ENCODE measurements around the gene ZBBX.
"Not testable (repeated sequence)": the region's sequence is repeated elsewhere in the genome, so short reads cannot be mapped to it uniquely, and the experiment has no call there.

Gene ZBBX, protein sequence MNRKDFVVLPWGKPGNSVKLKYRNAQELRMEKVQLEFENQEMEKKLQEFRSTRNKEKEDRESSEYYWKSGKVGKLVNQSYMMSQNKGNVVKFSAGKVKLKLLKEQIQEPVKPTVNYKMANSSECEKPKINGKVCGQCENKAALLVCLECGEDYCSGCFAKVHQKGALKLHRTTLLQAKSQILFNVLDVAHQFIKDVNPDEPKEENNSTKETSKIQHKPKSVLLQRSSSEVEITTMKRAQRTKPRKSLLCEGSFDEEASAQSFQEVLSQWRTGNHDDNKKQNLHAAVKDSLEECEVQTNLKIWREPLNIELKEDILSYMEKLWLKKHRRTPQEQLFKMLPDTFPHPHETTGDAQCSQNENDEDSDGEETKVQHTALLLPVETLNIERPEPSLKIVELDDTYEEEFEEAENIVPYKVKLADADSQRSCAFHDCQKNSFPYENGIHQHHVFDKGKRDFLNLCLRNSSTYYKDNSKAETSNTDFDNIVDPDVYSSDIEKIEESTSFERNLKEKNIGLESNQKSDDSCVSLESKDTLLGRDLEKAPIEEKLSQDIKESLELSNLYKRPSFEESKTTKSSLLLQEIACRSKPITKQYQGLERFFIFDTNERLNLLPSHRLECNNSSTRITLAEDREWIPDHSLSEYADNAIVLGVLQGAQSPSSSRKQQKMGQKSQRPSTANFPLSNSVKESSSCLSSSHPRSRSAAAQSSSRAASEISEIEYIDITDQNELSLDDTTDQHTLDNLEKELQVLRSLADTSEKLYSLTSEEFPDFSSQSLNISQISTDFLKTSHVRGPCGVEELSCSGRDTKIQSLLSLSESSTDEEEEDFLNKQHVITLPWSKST

DNA sequence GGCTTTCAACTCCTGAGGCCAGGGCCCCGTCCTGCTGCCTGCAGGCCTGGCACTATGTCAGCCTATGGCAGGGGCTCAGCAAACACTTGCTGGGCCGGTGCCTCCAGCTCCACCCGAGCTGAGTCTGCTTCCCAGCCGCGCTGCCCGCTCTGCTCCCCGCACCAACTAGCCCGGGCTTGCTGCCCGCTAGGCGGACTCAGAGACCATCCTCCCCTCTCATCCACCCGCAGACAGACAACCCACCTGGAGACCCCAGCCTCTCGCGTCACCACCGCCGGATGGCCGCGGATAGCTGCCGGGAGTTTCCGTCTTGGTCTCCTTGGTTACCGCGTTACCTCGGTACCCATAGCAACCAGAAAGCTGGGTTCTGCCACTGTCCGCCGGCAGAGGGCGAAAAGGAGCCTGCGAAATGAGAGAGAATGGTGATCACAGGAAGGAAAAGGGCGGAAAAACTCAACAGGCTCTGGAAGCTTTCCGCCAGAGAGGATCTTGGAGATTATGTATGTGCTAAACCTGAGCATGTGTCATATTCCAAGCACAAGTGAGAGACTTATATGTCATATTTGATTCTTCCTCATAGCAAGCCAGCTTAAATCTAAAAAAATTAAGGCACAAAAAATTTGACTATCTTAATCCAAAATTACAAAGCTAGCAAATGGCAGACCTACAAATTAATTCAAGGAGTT is at the start of gene ZBBX:
TSS of gene ZBBX (minus strand) at position 294 of the 686 bp plus-strand sequence. CDS start 7,396 bp downstream, outside the sequence.
- peak; percentile 10 for DNase-seq (ENCODE audit: low spot score)

DNA sequence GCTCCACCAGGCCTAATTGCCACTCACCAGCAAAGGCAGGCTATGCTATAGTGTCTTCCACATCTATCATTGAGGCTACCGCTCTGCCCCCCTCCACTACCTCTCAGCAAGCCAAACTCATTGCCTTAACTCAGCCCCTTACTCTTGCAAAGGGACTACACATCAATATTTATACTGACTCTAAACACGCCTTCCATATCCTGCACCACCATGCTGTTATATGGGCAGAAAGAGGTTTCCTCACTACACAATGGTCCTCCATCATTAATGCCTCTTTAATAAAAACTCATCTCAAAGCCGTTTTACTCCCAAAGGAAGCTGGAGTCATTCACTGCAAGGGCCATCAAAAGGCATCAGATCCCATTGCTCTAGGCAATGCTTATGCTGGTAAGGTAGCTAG is 46.9 kb upstream of the ZBBX start:
- DNase-seq (ENCODE audit: low spot score): not testable (repeated sequence)

DNA sequence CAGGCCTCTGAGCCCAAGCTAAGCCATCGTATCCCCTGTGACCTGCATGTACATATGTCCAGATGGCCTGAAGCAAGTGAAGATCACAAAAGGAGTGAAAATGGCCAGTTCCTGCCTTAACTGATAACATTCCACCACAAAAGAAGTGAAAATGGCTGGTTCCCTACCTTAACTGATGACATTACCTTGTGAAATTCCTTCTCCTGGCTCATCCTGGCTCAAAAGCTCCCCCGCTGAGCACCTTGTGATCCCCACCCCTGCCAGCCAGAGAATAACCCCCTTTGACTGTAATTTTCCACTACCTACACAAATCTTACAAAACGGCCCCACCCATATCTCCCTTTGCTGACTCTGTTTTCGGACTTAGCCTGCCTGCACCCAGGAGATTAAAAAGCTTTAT is 42.3 kb upstream of the ZBBX start:
- not testable (repeated sequence) for DNase-seq (ENCODE audit: low spot score)

DNA sequence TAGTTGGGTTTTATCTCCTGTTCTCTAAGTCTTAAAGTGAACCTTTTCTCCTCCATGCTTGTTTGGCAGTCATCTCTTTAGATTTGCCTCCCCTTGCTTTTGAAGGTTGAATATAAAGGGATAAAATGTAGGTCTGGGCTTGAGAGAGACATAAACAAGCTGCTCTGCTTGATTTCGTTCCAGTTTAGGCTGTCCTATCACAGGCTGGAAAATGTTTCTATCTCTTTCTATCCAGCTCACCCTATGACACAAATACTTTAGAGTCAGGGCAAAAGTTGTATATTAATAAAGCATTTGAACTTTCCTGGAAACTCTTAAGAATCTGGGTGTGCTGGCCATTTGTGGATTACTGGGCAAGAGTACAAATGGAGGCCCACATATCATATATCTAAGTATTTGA is 29.5 kb upstream of the ZBBX start:
- DNase-seq (ENCODE audit: low spot score): no peak

DNA sequence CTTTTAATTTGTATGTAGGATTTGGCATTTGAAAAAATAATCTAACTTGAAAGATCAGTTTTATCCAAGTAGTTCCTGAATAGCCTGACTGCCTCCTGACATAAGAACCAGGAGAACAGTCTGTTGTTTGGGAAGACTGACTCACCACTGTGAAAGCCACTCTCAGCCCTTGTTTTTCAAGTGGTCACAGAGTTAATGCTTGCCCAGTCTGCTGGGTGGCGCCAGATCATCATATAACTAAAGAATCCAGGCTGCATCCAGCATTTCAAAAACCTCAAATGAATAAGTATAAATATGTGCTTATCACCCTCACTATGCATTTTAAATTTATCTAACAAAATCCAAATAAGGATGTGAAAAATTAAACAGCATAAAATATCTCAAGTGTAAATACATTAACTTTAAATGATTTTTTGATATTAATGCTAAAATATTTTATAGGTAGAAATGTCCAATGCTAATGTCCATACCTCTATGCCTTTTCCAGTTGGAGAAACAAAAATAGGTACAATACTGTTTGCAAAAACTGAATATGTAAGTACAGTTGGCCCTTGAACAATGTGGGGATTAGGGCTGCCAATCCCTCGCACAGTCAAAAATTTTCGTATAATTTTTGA is 26.9 kb upstream of the ZBBX start:
- no peak for DNase-seq (ENCODE audit: low spot score)

DNA sequence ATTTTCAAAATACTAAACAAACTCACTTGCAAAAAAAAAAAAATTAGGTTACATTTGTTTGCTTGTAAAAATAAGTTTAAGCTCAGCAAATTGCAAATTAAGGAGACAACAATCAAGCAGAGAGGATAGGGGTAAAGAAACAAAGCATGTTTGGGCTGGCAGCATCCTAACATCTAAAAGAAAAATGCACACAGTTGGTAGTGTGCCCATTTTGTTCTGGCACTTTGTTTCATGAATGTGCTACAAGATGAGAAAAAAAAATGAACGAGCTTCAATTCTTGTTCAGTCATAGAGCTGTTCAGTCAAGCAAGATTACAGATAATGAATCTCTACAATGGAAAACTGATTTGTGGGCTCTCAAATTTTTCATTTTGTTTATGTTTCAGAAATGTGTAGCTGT is 17.7 kb upstream of the ZBBX start:
- no peak for DNase-seq (ENCODE audit: low spot score)

DNA sequence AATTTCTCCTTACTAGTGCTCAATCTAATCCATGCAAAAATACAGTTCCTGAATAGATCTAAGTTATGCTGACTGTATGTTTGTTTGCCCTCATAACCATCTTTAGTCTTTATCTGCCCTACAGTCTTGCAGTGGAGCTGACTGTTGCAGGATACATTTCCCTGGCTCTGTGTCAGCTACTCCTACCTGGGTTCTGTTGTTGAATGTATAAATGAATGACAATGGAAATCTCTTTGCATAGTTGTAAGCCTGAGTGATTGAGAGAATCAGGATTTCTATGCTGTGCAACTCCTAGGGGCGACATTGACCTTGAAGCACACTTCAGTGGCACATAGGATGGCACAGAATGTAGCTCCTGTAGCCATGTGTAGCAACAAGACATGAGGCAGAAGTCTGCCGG is 16.0 kb upstream of the ZBBX start:
- no peak for DNase-seq (ENCODE audit: low spot score)

DNA sequence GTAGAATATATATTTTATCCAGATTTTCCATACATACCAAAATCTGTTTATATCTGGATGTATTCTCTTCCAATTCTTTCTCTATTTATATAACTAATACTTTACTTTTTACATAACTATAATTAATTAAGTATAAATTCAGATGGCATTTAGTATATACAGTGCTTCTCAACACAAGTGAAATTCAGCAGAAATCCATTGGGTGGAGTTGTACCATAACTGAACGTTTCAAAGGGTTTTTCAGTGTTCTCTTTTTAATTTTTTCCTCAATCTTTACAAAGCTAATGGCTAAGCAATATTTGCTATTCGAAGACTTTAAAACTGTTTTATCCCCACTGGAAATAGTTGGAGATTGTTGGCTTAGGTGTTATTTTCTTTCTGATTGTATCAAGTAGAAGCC is 13.9 kb upstream of the ZBBX start:
- no peak for DNase-seq (ENCODE audit: low spot score)

DNA sequence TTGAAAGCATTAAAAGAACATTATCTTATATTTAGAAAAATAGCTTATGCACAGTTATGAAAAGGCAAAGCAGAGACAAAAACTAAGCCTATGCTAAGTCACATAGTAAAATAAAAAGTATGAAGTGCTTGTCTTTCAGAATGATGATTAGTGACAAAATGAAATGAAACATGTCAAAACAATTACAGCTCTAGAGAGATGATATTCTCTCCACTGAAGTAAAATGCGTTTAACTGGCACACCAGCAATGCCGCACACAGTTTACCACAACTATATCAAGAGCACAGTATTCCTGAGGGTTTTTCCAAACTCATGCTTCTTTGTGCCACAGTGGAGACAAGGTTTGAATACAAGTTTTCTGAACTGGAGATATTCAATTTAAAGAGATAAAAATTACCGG is 2.1 kb upstream of the ZBBX start:
- DNase-seq (ENCODE audit: low spot score): no peak

DNA sequence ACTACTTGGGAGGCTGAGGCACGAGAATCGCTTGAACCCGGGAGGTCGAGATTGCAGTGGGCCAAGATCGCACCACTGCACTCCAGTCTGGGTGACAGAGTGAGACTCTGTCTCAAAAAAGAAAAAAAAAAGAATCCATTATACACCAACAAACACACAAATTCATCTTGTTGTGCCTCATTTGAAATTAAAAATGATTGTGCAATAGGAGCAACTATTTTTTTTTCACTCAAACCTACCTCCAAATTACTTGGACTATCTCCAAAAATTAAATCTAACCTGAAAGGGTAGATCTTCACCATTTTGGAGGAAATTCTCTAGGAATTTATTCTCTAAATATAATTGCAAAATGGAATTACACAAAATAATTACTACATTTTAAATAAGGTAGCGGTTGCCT is 4.6 kb downstream of the ZBBX start:
- DNase-seq (ENCODE audit: low spot score): no peak

DNA sequence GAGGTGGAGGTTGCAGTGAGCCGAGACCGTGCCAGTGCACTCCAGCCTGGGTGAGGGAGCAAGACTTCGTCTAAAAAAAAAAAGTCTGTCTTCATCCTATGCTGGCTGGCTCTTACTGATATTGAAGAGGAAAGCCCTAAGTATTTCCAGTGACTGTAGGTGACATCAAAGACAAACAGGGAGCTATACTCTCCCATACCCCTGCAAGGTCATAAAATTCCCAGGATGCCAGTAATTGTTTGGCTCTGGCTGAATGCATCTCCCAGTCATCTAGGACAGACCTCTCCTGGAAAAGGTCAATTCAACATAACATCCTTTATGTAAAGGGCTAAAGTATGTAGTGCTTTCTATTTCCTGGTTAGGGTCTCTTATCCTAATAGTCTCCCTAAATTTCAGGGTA is 8.0 kb downstream of the ZBBX start:
- DNase-seq (ENCODE audit: low spot score): no peak

DNA sequence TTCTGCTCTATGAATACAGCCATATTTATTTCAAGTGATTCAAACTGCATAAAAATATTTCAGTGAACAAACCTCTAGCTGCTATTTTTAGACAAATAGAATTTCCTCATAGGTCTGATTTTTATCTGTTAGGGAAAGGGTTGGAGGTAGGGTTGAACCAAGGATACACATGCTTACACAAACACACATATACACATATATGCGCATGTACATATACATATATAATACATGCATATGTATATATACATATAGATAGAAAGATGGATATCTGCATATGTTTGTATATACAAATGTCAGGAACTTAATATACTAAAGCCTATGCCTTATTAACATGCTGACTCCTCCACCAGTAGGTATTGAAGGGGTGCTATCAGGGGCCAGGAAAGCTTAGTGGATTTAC is 18.1 kb downstream of the ZBBX start:
- DNase-seq (ENCODE audit: low spot score): no peak

DNA sequence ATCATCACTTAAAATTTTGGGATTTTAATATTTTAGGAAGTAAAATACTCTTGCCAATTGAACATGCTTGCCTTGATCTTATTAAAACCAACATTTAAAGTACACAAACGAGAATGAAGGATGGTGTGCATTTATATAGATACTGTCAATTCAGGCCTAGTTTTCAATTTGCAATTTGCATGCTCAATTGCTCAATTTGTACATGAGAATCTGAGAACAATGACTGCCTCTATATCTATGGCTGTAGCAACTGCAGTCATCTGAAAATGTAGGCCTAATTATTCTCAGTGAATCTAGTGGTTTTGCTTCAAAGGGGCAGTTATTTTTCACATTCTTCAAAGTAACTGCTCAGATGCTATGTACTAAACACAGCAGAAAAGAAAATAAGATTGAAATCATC is 18.8 kb downstream of the ZBBX start:
- DNase-seq (ENCODE audit: low spot score): no peak

DNA sequence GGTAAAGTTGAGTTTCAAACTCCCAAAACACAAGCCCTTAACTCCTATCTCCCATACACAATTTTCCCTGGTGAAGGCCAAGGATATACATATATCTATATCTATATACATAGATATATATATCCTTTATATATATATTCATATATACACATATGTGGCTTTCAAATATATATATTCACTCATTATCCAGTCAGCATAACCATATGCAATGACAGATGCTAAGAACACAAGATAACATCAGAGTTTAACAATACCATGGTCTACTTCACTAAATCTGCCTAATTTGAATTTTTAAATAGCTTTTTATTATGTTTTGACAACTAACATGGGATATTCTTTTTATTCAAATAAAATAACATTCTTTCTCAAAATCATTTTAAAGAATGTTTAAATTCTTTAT is 24.7 kb downstream of the ZBBX start:
- DNase-seq (ENCODE audit: low spot score): no peak

DNA sequence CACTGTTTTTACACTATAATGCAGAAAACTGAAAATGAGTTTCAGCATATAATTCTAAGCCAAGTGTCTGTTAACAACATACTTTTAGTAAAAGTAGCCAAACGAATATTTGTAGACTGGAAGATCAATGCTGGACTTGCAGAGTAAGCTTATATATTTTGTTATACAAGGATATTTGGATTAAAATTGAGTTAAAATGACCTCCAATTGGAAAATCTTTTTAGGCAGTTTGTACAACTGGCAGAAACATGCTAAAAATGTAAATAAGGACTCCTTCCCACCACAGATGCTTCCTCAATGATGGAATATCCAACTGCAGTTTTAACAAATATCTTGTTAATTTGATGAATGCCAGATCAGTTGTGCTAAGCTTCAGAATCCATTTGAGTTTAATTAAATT is 25.3 kb downstream of the ZBBX start:
- no peak for DNase-seq (ENCODE audit: low spot score)

DNA sequence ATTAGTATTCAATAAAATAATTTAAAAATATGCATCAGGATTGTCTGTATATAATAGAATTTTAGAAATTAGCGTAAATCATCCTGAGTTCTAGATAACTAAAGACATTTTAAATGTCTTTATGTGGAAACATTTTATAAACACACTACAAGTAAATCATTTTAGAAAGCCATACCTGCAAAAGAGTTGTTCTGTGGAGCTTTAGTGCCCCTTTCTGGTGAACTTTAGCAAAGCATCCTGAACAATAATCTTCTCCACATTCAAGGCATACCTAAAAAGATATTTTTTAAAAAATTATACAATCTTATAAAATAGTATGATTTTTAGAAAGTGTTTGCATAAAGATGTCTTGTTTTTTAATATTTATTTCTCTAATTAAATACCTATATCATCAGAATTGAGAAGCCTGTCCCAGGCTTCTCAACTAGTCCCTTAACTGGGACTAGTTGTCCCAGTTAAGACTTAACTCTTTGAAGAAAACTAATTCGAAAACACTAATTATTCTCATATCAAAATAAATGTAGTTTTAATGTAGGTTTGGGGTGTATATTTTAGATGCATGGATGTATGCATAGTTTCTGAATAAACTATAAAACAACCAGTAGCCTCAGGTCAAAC is 29.7 kb downstream of the ZBBX start:
- DNase-seq (ENCODE audit: low spot score): peak; percentile 2

DNA sequence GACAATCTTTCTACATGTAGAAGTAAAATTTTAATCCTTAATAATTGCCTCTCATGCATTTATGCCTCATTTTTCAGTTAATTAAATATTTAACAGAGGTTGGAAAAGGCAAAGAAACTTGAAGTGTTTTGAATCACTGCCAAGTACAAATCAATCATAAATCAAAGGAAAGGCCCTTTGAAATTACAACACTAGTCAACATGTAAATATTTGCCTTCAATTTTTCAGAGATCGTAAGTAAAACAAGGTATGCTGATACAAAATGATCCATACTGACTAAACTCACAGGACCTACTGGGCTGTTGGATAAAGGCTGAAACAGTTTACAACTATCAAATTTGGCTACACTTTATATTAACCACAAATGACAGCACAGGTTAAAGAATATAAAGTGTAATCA is 33.9 kb downstream of the ZBBX start:
- DNase-seq (ENCODE audit: low spot score): no peak

DNA sequence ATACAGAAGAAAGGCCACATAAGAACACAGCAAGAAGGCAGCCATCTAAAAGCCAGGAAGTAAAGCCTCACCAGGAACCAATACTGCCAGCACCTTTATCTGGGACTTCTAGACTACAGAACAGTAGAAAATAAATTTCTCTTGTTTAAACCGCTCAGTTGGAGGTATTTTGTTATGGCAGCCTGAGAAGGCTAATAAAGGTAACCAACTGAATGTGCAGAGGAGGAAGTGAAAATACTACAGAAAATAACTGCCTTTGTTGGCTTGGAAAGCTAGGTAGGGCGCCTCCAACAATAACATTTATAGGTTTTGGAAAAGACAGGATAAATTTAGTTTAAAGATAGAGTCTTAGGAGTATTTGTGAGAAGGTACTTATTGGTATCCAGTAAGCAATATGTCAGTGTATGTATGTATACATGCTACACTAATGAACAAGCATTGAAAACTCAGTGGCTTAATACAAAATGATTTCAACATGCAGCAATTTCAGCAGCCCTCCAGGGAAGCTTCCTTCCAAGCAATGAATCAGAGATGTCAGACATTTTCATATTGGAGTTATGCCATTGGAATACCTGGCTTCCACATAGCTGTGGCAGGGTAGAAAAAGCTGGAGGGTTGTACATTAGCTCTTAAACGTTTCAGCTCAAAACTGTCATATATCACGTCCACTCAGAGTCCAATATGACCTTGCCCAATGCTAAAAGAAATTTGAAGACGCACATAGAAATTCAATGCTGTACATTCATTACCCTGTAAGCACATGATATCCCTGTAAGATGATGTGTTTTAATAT is 48.9 kb downstream of the ZBBX start:
- no peak for DNase-seq (ENCODE audit: low spot score)

DNA sequence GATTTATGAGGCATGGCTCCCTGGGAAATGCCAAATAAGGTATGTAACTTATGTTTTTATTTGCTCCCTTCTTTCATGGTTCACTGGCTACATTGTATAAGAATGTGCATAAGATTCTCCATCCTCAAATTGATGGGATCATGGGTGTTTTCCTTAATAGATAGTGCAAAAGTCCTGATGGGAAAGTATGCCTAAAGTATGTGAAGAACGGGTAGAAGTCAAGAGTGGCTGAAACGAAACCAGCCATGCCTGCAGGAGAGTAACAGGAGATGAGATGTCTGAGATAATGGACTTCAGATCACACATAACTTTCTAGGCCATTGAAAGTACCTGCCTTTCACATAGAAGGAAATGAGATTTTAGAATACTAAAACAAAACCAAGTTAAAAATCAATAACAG is 56.5 kb downstream of the ZBBX start:
- no peak for DNase-seq (ENCODE audit: low spot score)

DNA sequence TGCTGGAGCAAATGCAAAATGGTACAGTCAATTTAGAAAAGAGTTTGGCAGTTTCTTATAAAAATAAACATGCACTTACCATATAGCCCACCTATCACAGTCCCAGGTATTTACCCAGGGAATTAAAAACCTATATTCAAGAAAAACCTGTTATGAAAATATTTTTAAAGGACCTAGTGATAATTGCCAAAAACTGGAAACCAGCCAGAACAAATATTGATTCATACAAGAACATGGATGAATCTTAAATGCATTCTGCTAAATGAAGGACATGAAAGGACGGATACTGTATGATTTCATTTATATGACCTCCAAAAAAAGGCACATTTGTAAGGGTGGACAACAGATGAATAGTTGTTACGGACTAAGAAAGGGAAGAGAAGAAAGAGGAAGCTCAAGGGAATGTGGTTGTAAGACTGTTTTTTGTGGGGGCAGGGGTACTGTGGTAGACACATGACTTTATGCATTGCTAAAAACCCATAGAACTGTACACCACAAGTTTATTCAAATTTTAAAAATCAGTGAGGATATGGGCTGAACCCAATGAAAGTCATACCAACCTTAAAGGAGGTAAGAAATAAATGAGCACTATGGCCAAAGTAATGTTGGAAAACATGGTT is 61.0 kb downstream of the ZBBX start:
- DNase-seq (ENCODE audit: low spot score): no peak

DNA sequence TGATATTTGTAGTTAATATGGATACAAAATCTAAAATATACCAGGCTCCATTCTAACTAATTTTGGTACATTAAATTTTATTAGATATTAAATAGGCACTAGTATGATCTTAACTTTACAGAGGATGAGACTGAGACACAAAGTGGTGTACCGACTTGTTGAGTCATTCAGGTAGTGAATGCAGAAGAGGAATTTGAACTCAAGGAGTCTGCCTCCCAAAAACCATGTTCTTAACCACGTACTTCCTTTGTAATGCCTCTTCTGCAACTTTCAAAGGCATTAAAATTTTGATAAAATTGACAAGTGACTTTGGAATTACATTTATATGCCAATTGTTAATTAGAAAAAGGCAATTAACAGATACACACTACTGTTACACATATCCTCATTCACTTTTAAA is 61.8 kb downstream of the ZBBX start:
- DNase-seq (ENCODE audit: low spot score): no peak
